Measurements from ENCODE around the gene SART3. TPM values are rescaled to one million over a fixed set of nuclear protein-coding genes. Genes with fewer than 3 reads are reported as not detected.

The SART3 gene
- 10 to 100 TPM; 78.7 to 80.9 TPM for total RNA-seq

- Mint-ChIP-seq H3K4me3 (peak within 1 kb of the TSS; percentile 100), H3K27ac (peak within 1 kb of the TSS; percentile 100), H3K27me3 (no peaks in the 10 kb centered on the region), H3K36me3 (peaks cover 27% of the 10 kb centered on the region), H3K9me3 (no peaks in the 10 kb centered on the region), H3K4me1 (peaks cover 48% of the 10 kb centered on the region)
- DNase-seq = peak; percentile 80
Measured at GRCh38 chr12:108560752-108561719, at the start of gene SART3. Gene SART3, minus strand, starts transcription at chr12:108561173. Its CDS starts 19 bp downstream, at chr12:108561154.

GRCh38 chr12:108610336-108610815 is 49.4 kb upstream of the SART3 start:
- Mint-ChIP-seq H3K27me3 (peaks cover 10% of the 10 kb centered on the region), H3K9me3 (peaks cover 6% of the 10 kb centered on the region), H3K4me3 (no peak overlapping the region), H3K27ac (no peak overlapping the region), H3K4me1 (peaks cover 28% of the 10 kb centered on the region), H3K36me3 (peaks cover 4% of the 10 kb centered on the region)
- no peak for DNase-seq

- Mint-ChIP-seq H3K4me1 (peaks cover 27% of the 10 kb centered on the region), H3K27ac (no peak overlapping the region), H3K36me3 (peaks cover 5% of the 10 kb centered on the region), H3K4me3 (no peak overlapping the region), H3K27me3 (peaks cover 12% of the 10 kb centered on the region), H3K9me3 (peaks cover 8% of the 10 kb centered on the region)
- no peak for DNase-seq
Measured at GRCh38 chr12:108609537-108610335, 48.8 kb upstream of the SART3 start.

GRCh38 chr12:108608616-108609015 is 47.6 kb upstream of the SART3 start:
- no peak for DNase-seq
- Mint-ChIP-seq H3K27ac (no peak overlapping the region), H3K27me3 (peaks cover 12% of the 10 kb centered on the region), H3K4me1 (peaks cover 19% of the 10 kb centered on the region), H3K36me3 (peaks cover 5% of the 10 kb centered on the region), H3K9me3 (peaks cover 8% of the 10 kb centered on the region), H3K4me3 (no peak overlapping the region)

GRCh38 chr12:108607981-108608600 is 47.1 kb upstream of the SART3 start:
- Mint-ChIP-seq H3K4me3 (no peak overlapping the region), H3K27me3 (peaks cover 12% of the 10 kb centered on the region), H3K4me1 (peaks cover 16% of the 10 kb centered on the region), H3K9me3 (peaks cover 8% of the 10 kb centered on the region), H3K27ac (no peak overlapping the region), H3K36me3 (peaks cover 5% of the 10 kb centered on the region)
- no peak for DNase-seq

GRCh38 chr12:108606492-108606891 is 45.5 kb upstream of the SART3 start:
- peaks cover 5% of the 10 kb centered on the region for H3K36me3 Mint-ChIP-seq
- no peak overlapping the region for H3K4me3 Mint-ChIP-seq
- no peak for DNase-seq
- H3K27me3 Mint-ChIP-seq = peaks cover 12% of the 10 kb centered on the region
- peaks cover 8% of the 10 kb centered on the region for H3K9me3 Mint-ChIP-seq
- no peak overlapping the region for H3K27ac Mint-ChIP-seq
- peaks cover 3% of the 10 kb centered on the region for H3K4me1 Mint-ChIP-seq

GRCh38 chr12:108605690-108606406 is 44.9 kb upstream of the SART3 start:
- no peak for DNase-seq
- H3K9me3 Mint-ChIP-seq = peaks cover 8% of the 10 kb centered on the region
- H3K4me3 Mint-ChIP-seq = peak overlapping the region; percentile 56
- peaks cover 12% of the 10 kb centered on the region for H3K27me3 Mint-ChIP-seq
- peaks cover 3% of the 10 kb centered on the region for H3K4me1 Mint-ChIP-seq
- peak overlapping the region; percentile 80 for H3K27ac Mint-ChIP-seq
- peaks cover 5% of the 10 kb centered on the region for H3K36me3 Mint-ChIP-seq

GRCh38 chr12:108605000-108605689 is 44.2 kb upstream of the SART3 start:
- Mint-ChIP-seq H3K36me3 (peaks cover 5% of the 10 kb centered on the region), H3K4me1 (peaks cover 3% of the 10 kb centered on the region), H3K4me3 (peak overlapping the region; percentile 56), H3K27me3 (peaks cover 12% of the 10 kb centered on the region), H3K9me3 (peaks cover 8% of the 10 kb centered on the region), H3K27ac (peak overlapping the region; percentile 80)
- DNase-seq = no peak

- peaks cover 12% of the 10 kb centered on the region for H3K27me3 Mint-ChIP-seq
- no peak for DNase-seq
- H3K4me1 Mint-ChIP-seq = peaks cover 3% of the 10 kb centered on the region
- no peak overlapping the region for H3K27ac Mint-ChIP-seq
- peaks cover 8% of the 10 kb centered on the region for H3K9me3 Mint-ChIP-seq
- no peak overlapping the region for H3K4me3 Mint-ChIP-seq
- H3K36me3 Mint-ChIP-seq = peaks cover 5% of the 10 kb centered on the region
Measured at GRCh38 chr12:108604208-108604941, 43.4 kb upstream of the SART3 start.

GRCh38 chr12:108603743-108604142 is 42.8 kb upstream of the SART3 start:
- H3K4me3 Mint-ChIP-seq = no peak overlapping the region
- peaks cover 5% of the 10 kb centered on the region for H3K36me3 Mint-ChIP-seq
- no peak for DNase-seq
- peaks cover 12% of the 10 kb centered on the region for H3K27me3 Mint-ChIP-seq
- H3K9me3 Mint-ChIP-seq = peaks cover 8% of the 10 kb centered on the region
- H3K27ac Mint-ChIP-seq = no peak overlapping the region
- peaks cover 3% of the 10 kb centered on the region for H3K4me1 Mint-ChIP-seq

GRCh38 chr12:108602976-108603704 is 42.2 kb upstream of the SART3 start:
- Mint-ChIP-seq H3K4me3 (no peak overlapping the region), H3K27ac (no peak overlapping the region), H3K4me1 (peaks cover 3% of the 10 kb centered on the region), H3K27me3 (peaks cover 12% of the 10 kb centered on the region), H3K9me3 (peaks cover 8% of the 10 kb centered on the region), H3K36me3 (peaks cover 5% of the 10 kb centered on the region)
- DNase-seq = no peak

- H3K4me1 Mint-ChIP-seq = peaks cover 3% of the 10 kb centered on the region
- no peak overlapping the region for H3K27ac Mint-ChIP-seq
- H3K27me3 Mint-ChIP-seq = peaks cover 12% of the 10 kb centered on the region
- no peak for DNase-seq
- H3K36me3 Mint-ChIP-seq = peaks cover 5% of the 10 kb centered on the region
- H3K4me3 Mint-ChIP-seq = no peak overlapping the region
- peaks cover 8% of the 10 kb centered on the region for H3K9me3 Mint-ChIP-seq
Measured at GRCh38 chr12:108602209-108602705, 41.3 kb upstream of the SART3 start.

GRCh38 chr12:108600702-108601007 is 39.7 kb upstream of the SART3 start:
- Mint-ChIP-seq H3K4me1 (peaks cover 3% of the 10 kb centered on the region), H3K36me3 (peaks cover 4% of the 10 kb centered on the region), H3K27me3 (peaks cover 5% of the 10 kb centered on the region), H3K4me3 (no peak overlapping the region), H3K27ac (no peak overlapping the region), H3K9me3 (peaks cover 4% of the 10 kb centered on the region)
- no peak for DNase-seq
